SK-N-SH treated with all-trans-retinoic acid at 6 μM for 48 hours (cell line): ENCODE data around the gene QRSL1.

Source experiments
- ATAC-seq: fragments of 200-7000 bp; cut with Tn5 transposase; 3 replicates; pipeline ENCODE4 v1.9.1; 2020; ENCODE audit warnings: mild to moderate bottlenecking, moderate library complexity
- ARNTL ChIP-seq: fragments of 450-650 bp; formaldehyde crosslinking; IDR thresholded peaks from 2 replicates; pipeline ENCODE4 v1.5.0; 2020; ENCODE audit warnings: low read depth, mild to moderate bottlenecking, moderate library complexity, borderline replicate concordance
- BACH2 ChIP-seq: fragments of 250-450 bp; sonication (Bioruptor Pico); IDR thresholded peaks from 2 replicates; pipeline ENCODE4 v1.9.0; 2021; ENCODE audit warnings: mild to moderate bottlenecking, borderline replicate concordance
- CSDC2 ChIP-seq: fragments of 250-450 bp; sonication (Bioruptor Pico); IDR thresholded peaks from 2 replicates; pipeline ENCODE4 v1.5.0; 2020; ENCODE audit warnings: mild to moderate bottlenecking, moderate library complexity
- ESRRG ChIP-seq: fragments of 250-450 bp; sonication (Bioruptor Pico); IDR thresholded peaks from 2 replicates; pipeline ENCODE4 v1.6.1; 2021; ENCODE audit warnings: mild to moderate bottlenecking
- GLIS3 ChIP-seq: fragments of 250-450 bp; sonication (Bioruptor Pico); IDR thresholded peaks from 2 replicates; pipeline ENCODE4 v1.5.0; 2020; ENCODE audit warnings: mild to moderate bottlenecking, moderate library complexity
- ISL1 ChIP-seq: fragments of 250-450 bp; sonication (Bioruptor Pico); IDR thresholded peaks from 2 replicates; pipeline ENCODE4 v2.1.2; 2022; ENCODE audit warnings: mild to moderate bottlenecking, moderate library complexity
- OSR1 ChIP-seq: fragments of 250-450 bp; sonication (Bioruptor Pico); IDR thresholded peaks from 2 replicates; pipeline ENCODE4 v1.8.0; 2022; ENCODE audit warnings: moderate library complexity, mild to moderate bottlenecking, inconsistent platforms
- PPARA ChIP-seq: fragments of 250-450 bp; sonication (Bioruptor Pico); IDR thresholded peaks from 2 replicates; pipeline ENCODE4 v1.5.0; 2020; ENCODE audit warnings: mild to moderate bottlenecking, borderline replicate concordance
- RARB ChIP-seq: fragments of 250-450 bp; sonication (Bioruptor Pico); IDR thresholded peaks from 2 replicates; pipeline ENCODE4 v1.8.0; 2021; ENCODE audit warnings: mild to moderate bottlenecking, moderate library complexity
- SNAI2 ChIP-seq: fragments of 250-450 bp; sonication (Bioruptor Pico); IDR thresholded peaks from 2 replicates; pipeline ENCODE4 v1.5.0; 2020; ENCODE audit warnings: mild to moderate bottlenecking, moderate library complexity
- TCF4 ChIP-seq: fragments of 250-450 bp; sonication (Bioruptor Pico); IDR thresholded peaks from 2 replicates; pipeline ENCODE4 v1.8.0; 2021; ENCODE audit warnings: mild to moderate bottlenecking, moderate library complexity, borderline replicate concordance
- TOX ChIP-seq: fragments of 250-450 bp; sonication (Bioruptor Pico); IDR thresholded peaks from 2 replicates; pipeline ENCODE4 v1.8.0; 2021; ENCODE audit warnings: mild to moderate bottlenecking, moderate library complexity, borderline replicate concordance
- ZC3H10 ChIP-seq: fragments of 250-450 bp; sonication (Bioruptor Pico); IDR thresholded peaks from 2 replicates; pipeline ENCODE4 v1.5.1; 2021; ENCODE audit warnings: mild to moderate bottlenecking, moderate library complexity
- ZFP3 ChIP-seq: fragments of 250-450 bp; sonication (Bioruptor Pico); IDR thresholded peaks from 2 replicates; pipeline ENCODE4 v1.5.0; 2020; ENCODE audit warnings: mild to moderate bottlenecking, moderate library complexity
- ZFP30 ChIP-seq: fragments of 450-650 bp; formaldehyde crosslinking; IDR thresholded peaks from 2 replicates; pipeline ENCODE4 v1.5.0; 2022; ENCODE audit warnings: mild to moderate bottlenecking, moderate library complexity
- ZNF565 ChIP-seq: fragments of 450-650 bp; formaldehyde crosslinking; conservative IDR thresholded peaks from 2 replicates; pipeline ENCODE4 v1.5.0; 2020; ENCODE audit warnings: low read depth, mild to moderate bottlenecking, moderate library complexity
- ZNF8 ChIP-seq: fragments of 450-650 bp; formaldehyde crosslinking; IDR thresholded peaks from 2 replicates; pipeline ENCODE4 v1.5.0; 2020; ENCODE audit warnings: mild to moderate bottlenecking, moderate library complexity
- TF ChIP-seq, protein P1 (sequence below): fragments of 250-450 bp; sonication (Bioruptor Pico); IDR thresholded peaks from 2 replicates; pipeline ENCODE4 v1.8.0; 2021; ENCODE audit warnings: low read depth, mild to moderate bottlenecking, moderate library complexity, borderline replicate concordance
- TF ChIP-seq, protein P2 (sequence below): fragments of 250-450 bp; sonication (Bioruptor Pico); IDR thresholded peaks from 2 replicates; pipeline ENCODE4 v1.8.0; 2020; ENCODE audit warnings: mild to moderate bottlenecking, moderate library complexity, borderline replicate concordance
- TF ChIP-seq, protein P3 (sequence below): fragments of 250-450 bp; sonication (Bioruptor Pico); IDR thresholded peaks from 2 replicates; pipeline ENCODE4 v1.5.0; 2020; ENCODE audit warnings: mild to moderate bottlenecking, moderate library complexity
- TF ChIP-seq, protein P4 (sequence below): fragments of 250-450 bp; sonication (Bioruptor Pico); IDR thresholded peaks from 2 replicates; pipeline ENCODE4 v1.5.1; 2021; ENCODE audit warnings: mild to moderate bottlenecking, moderate library complexity
- TF ChIP-seq, protein P5 (sequence below): fragments of 250-450 bp; sonication (Bioruptor Pico); IDR thresholded peaks from 2 replicates; pipeline ENCODE4 v1.5.1; 2020; ENCODE audit warnings: low read depth, mild to moderate bottlenecking, moderate library complexity

Gene QRSL1

DNA sequence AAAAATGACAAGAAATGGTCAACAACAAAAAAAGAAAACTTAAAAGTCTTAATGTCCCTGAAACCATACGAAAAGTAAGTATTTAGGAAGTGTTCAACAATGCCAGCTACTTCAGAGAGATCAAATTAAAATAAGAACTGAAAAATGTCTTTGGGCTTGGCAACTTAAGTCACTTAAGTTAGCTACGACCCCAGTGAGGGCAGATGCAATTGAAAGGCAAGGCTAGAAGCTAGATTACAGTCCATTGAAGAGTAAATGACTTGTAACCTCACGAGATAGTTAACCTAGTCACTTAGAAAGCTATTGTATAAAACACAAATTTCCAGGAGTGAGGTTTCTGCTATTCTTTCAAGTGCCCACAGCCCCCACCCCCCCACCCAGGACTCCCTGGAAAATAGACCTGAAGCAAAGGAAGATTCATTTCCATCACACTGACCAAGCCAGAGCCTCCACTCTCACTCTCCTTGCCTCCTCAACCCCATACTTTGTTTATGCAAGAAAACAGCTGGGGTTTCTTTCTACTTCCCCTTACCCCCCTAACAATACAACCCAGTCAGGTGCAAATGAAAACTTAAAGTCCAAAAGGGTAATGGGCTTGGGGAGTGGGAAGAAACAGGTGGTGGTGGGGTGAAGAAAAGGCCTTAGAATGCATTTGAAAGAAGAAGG is 14.7 kb upstream of the QRSL1 start:
- no peak for ATAC-seq
- TF ChIP-seq, protein P1, sequence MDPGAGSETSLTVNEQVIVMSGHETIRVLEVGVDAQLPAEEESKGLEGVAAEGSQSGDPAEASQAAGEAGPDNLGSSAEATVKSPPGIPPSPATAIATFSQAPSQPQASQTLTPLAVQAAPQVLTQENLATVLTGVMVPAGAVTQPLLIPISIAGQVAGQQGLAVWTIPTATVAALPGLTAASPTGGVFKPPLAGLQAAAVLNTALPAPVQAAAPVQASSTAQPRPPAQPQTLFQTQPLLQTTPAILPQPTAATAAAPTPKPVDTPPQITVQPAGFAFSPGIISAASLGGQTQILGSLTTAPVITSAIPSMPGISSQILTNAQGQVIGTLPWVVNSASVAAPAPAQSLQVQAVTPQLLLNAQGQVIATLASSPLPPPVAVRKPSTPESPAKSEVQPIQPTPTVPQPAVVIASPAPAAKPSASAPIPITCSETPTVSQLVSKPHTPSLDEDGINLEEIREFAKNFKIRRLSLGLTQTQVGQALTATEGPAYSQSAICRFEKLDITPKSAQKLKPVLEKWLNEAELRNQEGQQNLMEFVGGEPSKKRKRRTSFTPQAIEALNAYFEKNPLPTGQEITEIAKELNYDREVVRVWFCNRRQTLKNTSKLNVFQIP (CRISPR knock-in tag), result no peak
- no peak for TF ChIP-seq CSDC2 (CRISPR knock-in tag)
- no peak for TF ChIP-seq ZFP30 (CRISPR knock-in tag)
- TF ChIP-seq ARNTL (CRISPR knock-in tag), result no peak
- TF ChIP-seq, protein P2, sequence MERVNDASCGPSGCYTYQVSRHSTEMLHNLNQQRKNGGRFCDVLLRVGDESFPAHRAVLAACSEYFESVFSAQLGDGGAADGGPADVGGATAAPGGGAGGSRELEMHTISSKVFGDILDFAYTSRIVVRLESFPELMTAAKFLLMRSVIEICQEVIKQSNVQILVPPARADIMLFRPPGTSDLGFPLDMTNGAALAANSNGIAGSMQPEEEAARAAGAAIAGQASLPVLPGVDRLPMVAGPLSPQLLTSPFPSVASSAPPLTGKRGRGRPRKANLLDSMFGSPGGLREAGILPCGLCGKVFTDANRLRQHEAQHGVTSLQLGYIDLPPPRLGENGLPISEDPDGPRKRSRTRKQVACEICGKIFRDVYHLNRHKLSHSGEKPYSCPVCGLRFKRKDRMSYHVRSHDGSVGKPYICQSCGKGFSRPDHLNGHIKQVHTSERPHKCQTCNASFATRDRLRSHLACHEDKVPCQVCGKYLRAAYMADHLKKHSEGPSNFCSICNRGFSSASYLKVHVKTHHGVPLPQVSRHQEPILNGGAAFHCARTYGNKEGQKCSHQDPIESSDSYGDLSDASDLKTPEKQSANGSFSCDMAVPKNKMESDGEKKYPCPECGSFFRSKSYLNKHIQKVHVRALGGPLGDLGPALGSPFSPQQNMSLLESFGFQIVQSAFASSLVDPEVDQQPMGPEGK (CRISPR knock-in tag), result no peak
- no peak for TF ChIP-seq ESRRG (CRISPR knock-in tag)
- no peak for TF ChIP-seq OSR1 (CRISPR knock-in tag)
- no peak for TF ChIP-seq ISL1 (CRISPR knock-in tag)
- TF ChIP-seq, protein P3, sequence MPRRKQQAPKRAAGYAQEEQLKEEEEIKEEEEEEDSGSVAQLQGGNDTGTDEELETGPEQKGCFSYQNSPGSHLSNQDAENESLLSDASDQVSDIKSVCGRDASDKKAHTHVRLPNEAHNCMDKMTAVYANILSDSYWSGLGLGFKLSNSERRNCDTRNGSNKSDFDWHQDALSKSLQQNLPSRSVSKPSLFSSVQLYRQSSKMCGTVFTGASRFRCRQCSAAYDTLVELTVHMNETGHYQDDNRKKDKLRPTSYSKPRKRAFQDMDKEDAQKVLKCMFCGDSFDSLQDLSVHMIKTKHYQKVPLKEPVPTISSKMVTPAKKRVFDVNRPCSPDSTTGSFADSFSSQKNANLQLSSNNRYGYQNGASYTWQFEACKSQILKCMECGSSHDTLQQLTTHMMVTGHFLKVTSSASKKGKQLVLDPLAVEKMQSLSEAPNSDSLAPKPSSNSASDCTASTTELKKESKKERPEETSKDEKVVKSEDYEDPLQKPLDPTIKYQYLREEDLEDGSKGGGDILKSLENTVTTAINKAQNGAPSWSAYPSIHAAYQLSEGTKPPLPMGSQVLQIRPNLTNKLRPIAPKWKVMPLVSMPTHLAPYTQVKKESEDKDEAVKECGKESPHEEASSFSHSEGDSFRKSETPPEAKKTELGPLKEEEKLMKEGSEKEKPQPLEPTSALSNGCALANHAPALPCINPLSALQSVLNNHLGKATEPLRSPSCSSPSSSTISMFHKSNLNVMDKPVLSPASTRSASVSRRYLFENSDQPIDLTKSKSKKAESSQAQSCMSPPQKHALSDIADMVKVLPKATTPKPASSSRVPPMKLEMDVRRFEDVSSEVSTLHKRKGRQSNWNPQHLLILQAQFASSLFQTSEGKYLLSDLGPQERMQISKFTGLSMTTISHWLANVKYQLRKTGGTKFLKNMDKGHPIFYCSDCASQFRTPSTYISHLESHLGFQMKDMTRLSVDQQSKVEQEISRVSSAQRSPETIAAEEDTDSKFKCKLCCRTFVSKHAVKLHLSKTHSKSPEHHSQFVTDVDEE (CRISPR knock-in tag), result no peak
- no peak for TF ChIP-seq ZC3H10 (CRISPR knock-in tag)
- no peak for TF ChIP-seq ZNF565 (CRISPR knock-in tag)
- no peak for TF ChIP-seq BACH2 (CRISPR knock-in tag)
- TF ChIP-seq, protein P4, sequence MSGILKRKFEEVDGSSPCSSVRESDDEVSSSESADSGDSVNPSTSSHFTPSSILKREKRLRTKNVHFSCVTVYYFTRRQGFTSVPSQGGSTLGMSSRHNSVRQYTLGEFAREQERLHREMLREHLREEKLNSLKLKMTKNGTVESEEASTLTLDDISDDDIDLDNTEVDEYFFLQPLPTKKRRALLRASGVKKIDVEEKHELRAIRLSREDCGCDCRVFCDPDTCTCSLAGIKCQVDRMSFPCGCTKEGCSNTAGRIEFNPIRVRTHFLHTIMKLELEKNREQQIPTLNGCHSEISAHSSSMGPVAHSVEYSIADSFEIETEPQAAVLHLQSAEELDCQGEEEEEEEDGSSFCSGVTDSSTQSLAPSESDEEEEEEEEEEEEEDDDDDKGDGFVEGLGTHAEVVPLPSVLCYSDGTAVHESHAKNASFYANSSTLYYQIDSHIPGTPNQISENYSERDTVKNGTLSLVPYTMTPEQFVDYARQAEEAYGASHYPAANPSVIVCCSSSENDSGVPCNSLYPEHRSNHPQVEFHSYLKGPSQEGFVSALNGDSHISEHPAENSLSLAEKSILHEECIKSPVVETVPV (CRISPR knock-in tag), result no peak
- TF ChIP-seq, protein P5, sequence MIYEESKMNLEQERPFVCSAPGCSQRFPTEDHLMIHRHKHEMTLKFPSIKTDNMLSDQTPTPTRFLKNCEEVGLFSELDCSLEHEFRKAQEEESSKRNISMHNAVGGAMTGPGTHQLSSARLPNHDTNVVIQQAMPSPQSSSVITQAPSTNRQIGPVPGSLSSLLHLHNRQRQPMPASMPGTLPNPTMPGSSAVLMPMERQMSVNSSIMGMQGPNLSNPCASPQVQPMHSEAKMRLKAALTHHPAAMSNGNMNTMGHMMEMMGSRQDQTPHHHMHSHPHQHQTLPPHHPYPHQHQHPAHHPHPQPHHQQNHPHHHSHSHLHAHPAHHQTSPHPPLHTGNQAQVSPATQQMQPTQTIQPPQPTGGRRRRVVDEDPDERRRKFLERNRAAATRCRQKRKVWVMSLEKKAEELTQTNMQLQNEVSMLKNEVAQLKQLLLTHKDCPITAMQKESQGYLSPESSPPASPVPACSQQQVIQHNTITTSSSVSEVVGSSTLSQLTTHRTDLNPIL (CRISPR knock-in tag), result no peak
- TF ChIP-seq TCF4 (CRISPR knock-in tag), result no peak
- TF ChIP-seq ZNF8 (CRISPR knock-in tag), result no peak
- TF ChIP-seq GLIS3 (CRISPR knock-in tag), result no peak
- no peak for TF ChIP-seq SNAI2 (CRISPR knock-in tag)
- TF ChIP-seq ZFP3 (CRISPR knock-in tag), result no peak
- no peak for TF ChIP-seq RARB (CRISPR knock-in tag)

DNA sequence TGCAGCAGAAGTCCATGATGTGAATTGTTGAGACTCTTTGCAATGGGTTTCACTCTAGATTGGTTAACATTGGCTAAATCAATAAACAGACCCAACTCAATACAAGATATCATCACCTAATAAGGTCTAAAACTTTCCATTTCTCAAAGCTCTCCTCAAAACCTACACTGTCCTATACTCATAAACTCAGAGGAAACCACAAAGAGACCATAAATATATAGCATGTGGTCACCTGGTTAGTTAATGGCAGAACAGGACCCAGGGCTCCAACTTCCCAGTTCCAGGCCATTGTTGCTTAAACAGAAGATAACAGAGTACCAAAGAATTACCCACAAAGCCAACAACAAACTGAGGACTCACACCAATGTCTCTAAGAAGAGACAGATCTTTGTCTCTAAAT is 12.1 kb upstream of the QRSL1 start:
- TF ChIP-seq ZNF8 (CRISPR knock-in tag), result no peak
- TF ChIP-seq GLIS3 (CRISPR knock-in tag), result no peak
- TF ChIP-seq BACH2 (CRISPR knock-in tag), result no peak
- TF ChIP-seq, protein P5 (CRISPR knock-in tag), result no peak
- no peak for TF ChIP-seq TOX (CRISPR knock-in tag)
- no peak for TF ChIP-seq CSDC2 (CRISPR knock-in tag)
- no peak for TF ChIP-seq ZNF565 (CRISPR knock-in tag)
- TF ChIP-seq, protein P1 (CRISPR knock-in tag), result no peak
- TF ChIP-seq, protein P4 (CRISPR knock-in tag), result no peak
- no peak for TF ChIP-seq ZFP3 (CRISPR knock-in tag)
- no peak for TF ChIP-seq OSR1 (CRISPR knock-in tag)
- TF ChIP-seq TCF4 (CRISPR knock-in tag), result no peak
- no peak for TF ChIP-seq PPARA
- TF ChIP-seq, protein P2 (CRISPR knock-in tag), result no peak
- ATAC-seq, result no peak
